ENCODE measurements around the gene OR5K3. TPM values are rescaled to one million over a fixed set of nuclear protein-coding genes. Genes with fewer than 3 reads are reported as not detected.

OR5K3 gene
- total and polyA plus RNA-seq, 8 donors = not detected

DNA sequence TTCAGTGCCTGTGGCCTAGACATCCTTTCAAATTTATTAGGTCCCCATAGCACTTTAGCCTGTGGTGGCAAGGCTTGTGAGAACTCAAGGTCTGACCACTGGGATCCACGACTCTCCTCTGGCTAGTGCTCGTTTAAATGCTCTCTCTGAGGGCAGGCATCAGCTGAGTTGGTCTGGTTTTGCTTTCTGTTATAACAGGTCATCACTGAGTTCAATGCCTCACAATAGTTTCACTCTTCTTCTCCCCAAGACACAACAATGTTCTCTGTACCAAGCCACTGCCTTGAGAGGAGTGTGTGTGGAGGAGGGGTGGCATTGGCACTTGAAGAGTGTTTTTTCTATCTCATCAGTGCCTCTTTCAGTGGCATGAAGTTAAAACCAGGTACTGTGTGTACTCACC, 29.2 kb upstream of the OR5K3 start:
- intact Hi-C loops (cut with DNase I; ENCODE audit: low total_unique reads) = no loop called here
- TF ChIP-seq EP300 (IDR thresholded peaks at IDR 0.05) = no peak
- no peak for TF ChIP-seq POLR2A (IDR thresholded peaks at IDR 0.05)
- no peak for TF ChIP-seq CTCF (IDR thresholded peaks at IDR 0.05)
- Histone ChIP-seq H3K4me3 (no peak overlapping the region), H3K27me3 (no peaks in the 10 kb centered on the region), H3K4me1 (no peaks in the 10 kb centered on the region), H3K36me3 (no peaks in the 10 kb centered on the region), H3K27ac (no peak overlapping the region), H3K9me3 (peaks cover 0 to 22% (median 14%) of the 10 kb centered on the region in 4 donors)
- no peak for DNase-seq
- WGBS, 5 donors = 56 to 79% (median 63%) methylated on average over 2 of the region's 2 CpGs

GRCh38 chr3:98367464-98368246, 22.8 kb upstream of the OR5K3 start:
- Histone ChIP-seq H3K36me3 (no peaks in the 10 kb centered on the region), H3K4me1 (no peaks in the 10 kb centered on the region), H3K27ac (no peak overlapping the region), H3K4me3 (no peak overlapping the region), H3K9me3 (no peaks in the 10 kb centered on the region), H3K27me3 (no peaks in the 10 kb centered on the region)
- DNase-seq = no peak
- no peak for TF ChIP-seq CTCF (IDR thresholded peaks at IDR 0.05)
- intact Hi-C loops (cut with DNase I; ENCODE audit: low total_unique reads) = no loop called here
- 74 to 82% (median 77%) methylated on average over 4 of the region's 4 CpGs for WGBS, 5 donors

DNA sequence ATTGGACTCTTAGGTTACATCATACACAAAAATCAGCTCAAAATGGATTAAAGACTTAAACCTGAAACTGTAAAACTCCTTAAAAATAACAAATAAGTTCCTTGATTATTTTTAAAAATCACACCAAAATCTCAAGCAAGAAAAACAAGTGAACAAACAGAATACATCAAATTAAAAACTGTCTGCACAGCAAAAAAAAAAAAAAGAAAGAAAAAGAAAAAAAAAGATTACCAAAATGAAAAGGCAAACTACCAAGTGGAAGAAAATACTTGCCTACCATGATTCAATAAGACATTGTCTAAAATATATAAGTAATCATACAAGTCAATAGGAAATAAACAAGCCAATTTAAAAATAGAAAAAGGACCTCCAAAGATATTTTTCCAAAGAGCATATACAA, 19.3 kb upstream of the OR5K3 start:
- H3K4me1 ChIP-seq = no peaks in the 10 kb centered on the region
- TF ChIP-seq POLR2AphosphoS5 (IDR thresholded peaks at IDR 0.05) (no peak), CTCF (IDR thresholded peaks at IDR 0.05) (no peak), POLR2A (IDR thresholded peaks at IDR 0.05) (no peak), EP300 (IDR thresholded peaks at IDR 0.05) (no peak)
- H3K27me3 ChIP-seq = no peaks in the 10 kb centered on the region
- H3K27ac ChIP-seq = no peak overlapping the region
- DNase-seq = no peak
- intact Hi-C loops (cut with DNase I; ENCODE audit: low total_unique reads) = no loop called here
- no peaks in the 10 kb centered on the region for H3K9me3 ChIP-seq
- no peak overlapping the region for H3K4me3 ChIP-seq
- H3K36me3 ChIP-seq = no peaks in the 10 kb centered on the region

- no peak for TF ChIP-seq POLR2A (IDR thresholded peaks at IDR 0.05)
- no peak for TF ChIP-seq EP300 (IDR thresholded peaks at IDR 0.05)
- TF ChIP-seq CTCF (IDR thresholded peaks at IDR 0.05) = no peak
- no peak for TF ChIP-seq POLR2AphosphoS5 (IDR thresholded peaks at IDR 0.05)
- intact Hi-C loops (cut with DNase I; ENCODE audit: low total_unique reads) = no loop called here
- no peak overlapping the region for H3K4me3 ChIP-seq
- H3K27ac ChIP-seq = no peak overlapping the region
- H3K36me3 ChIP-seq = no peaks in the 10 kb centered on the region
- no peaks in the 10 kb centered on the region for H3K9me3 ChIP-seq
- H3K27me3 ChIP-seq = no peaks in the 10 kb centered on the region
- DNase-seq = no peak
- no peaks in the 10 kb centered on the region for H3K4me1 ChIP-seq
Observed at GRCh38 chr3:98371853-98372252, 18.6 kb upstream of the OR5K3 start.
